GM04504 (cell line): ENCODE data around the gene NCF2.
A peak's percentile ranks its signal among the peaks of the same experiment; 100 is the strongest.

Experiments
- DNase-seq: peaks from one replicate; pipeline ENCODE4 v3.0.0-alpha.2; 2012; ENCODE audit warnings: low read depth

The NCF2 gene

GRCh38 chr1:183584147-183584546 lies 6.1 kb downstream of the NCF2 start:
- DNase-seq, result no peak

- DNase-seq, result no peak
These were observed 6.8 kb downstream of the NCF2 start for GRCh38 chr1:183583466-183583865.

- DNase-seq, result no peak
These were observed 8.1 kb downstream of the NCF2 start for GRCh38 chr1:183582021-183582713.

- no peak for DNase-seq
These were observed 10.0 kb downstream of the NCF2 start for GRCh38 chr1:183580281-183580682.

GRCh38 chr1:183578856-183579255 lies 11.4 kb downstream of the NCF2 start:
- no peak for DNase-seq

- no peak for DNase-seq
These were observed 12.3 kb downstream of the NCF2 start for GRCh38 chr1:183577897-183578465.

GRCh38 chr1:183576537-183576936 lies 13.7 kb downstream of the NCF2 start:
- DNase-seq, result no peak

- DNase-seq, result no peak
These were observed 14.7 kb downstream of the NCF2 start for GRCh38 chr1:183575606-183576005.

GRCh38 chr1:183572721-183573120 lies 17.5 kb downstream of the NCF2 start:
- no peak for DNase-seq

GRCh38 chr1:183571678-183572268 lies 18.5 kb downstream of the NCF2 start:
- DNase-seq, result peak; percentile 17

GRCh38 chr1:183570451-183570850 lies 19.8 kb downstream of the NCF2 start:
- DNase-seq, result no peak

- DNase-seq, result no peak
These were observed 20.5 kb downstream of the NCF2 start for GRCh38 chr1:183569801-183570200.

GRCh38 chr1:183569141-183569540 lies 21.1 kb downstream of the NCF2 start:
- DNase-seq, result no peak

- DNase-seq, result no peak
These were observed 21.9 kb downstream of the NCF2 start for GRCh38 chr1:183568176-183569021.

GRCh38 chr1:183567584-183567983 lies 22.7 kb downstream of the NCF2 start:
- no peak for DNase-seq

GRCh38 chr1:183566026-183566425 lies 24.2 kb downstream of the NCF2 start:
- no peak for DNase-seq

- DNase-seq, result no peak
These were observed 25.0 kb downstream of the NCF2 start for GRCh38 chr1:183565261-183565660.

GRCh38 chr1:183562701-183563100 lies 27.6 kb downstream of the NCF2 start:
- DNase-seq, result no peak

- no peak for DNase-seq
These were observed 31.2 kb downstream of the NCF2 start for GRCh38 chr1:183559061-183559460.

- no peak for DNase-seq
These were observed 35.7 kb downstream of the NCF2 start for GRCh38 chr1:183554577-183554976.

GRCh38 chr1:183553764-183554163 lies 36.5 kb downstream of the NCF2 start:
- DNase-seq, result no peak

- no peak for DNase-seq
These were observed 36.9 kb downstream of the NCF2 start for GRCh38 chr1:183553331-183553730.

- DNase-seq, result no peak
These were observed 37.4 kb downstream of the NCF2 start for GRCh38 chr1:183552891-183553290.
